IPS-11a (cell line): ENCODE data around the gene SIRPG.
"Not testable (repeated sequence)": the region's sequence is repeated elsewhere in the genome, so short reads cannot be mapped to it uniquely, and the experiment has no call there.

Experiments
- H3K4me3 ChIP-seq: one replicate; pipeline ENCODE4 v1.5.1; 2013; ENCODE audit warnings: low read depth, low read length, control low read depth

Gene SIRPG

DNA sequence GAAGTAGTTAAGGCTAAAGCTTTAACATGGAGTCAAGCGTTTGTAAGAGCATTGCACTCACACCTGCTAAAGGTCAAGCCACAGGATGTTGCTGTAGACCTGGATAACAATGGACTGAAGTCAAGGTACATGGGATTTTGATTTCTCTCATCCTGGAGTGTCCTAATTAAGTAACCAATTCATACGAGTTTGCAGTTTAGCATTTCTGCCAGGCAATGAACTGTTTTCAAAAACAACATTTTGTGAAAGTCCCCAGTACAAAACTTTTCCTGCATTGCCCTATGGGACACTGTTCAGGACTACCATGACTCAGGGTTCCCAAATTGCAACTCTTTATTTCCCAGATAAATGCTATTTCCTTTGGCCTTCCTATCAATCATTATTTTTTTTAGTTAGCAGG is 20.4 kb downstream of the SIRPG start:
- H3K4me3 ChIP-seq, result no peak overlapping the region

DNA sequence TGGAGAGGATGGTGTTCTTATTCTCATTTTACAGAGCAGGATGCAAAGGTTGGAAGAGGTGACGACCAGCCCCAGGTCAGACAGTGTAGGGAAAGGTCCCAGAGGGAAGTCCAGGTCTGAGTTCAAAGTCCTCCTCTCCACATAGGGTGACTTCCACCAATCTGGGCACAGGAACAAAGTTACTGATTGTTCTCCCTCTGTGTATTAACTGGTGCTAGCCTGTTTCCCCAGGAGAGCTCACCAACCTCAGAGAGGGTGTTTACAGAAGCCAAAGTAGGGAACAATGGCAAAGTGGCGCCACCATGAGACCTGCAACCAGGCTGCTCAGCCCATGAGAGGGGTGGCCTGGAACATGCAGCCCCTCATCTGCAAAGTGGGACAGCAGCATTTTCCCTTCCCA is 21.0 kb downstream of the SIRPG start:
- H3K4me3 ChIP-seq, result no peak overlapping the region

DNA sequence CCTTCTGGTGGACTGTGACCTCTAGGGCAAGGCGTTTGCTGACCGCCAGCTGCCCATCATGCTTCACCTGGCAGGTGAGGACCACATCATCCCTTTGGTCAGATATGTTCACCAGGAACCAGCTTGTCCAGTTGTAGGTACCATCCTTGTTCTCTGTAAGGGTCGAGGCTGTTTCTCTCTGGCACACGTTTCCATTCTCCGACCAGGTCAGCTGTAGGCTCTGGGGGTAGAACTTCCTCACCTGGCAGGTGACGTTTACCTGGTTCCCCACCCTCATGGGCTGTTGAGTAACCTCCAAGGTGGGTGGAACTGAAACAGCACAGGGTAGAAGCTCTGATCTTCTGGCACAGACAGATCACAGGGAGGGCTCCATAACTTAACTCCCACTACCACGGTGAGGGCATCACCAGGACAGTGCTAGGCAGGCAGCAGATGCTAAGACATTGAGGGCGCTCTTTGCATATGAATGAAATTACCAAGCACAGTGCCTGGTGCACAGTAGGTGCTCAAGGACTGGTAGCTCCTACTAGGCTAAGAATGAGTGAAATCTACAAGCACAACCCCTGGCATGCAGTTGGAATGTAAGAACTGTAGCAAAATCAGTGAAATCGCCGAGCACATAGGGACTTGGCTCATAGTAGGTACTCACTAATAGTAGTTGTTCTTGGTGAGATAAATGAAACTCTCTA is 22.1 kb downstream of the SIRPG start:
- no peak overlapping the region for H3K4me3 ChIP-seq

DNA sequence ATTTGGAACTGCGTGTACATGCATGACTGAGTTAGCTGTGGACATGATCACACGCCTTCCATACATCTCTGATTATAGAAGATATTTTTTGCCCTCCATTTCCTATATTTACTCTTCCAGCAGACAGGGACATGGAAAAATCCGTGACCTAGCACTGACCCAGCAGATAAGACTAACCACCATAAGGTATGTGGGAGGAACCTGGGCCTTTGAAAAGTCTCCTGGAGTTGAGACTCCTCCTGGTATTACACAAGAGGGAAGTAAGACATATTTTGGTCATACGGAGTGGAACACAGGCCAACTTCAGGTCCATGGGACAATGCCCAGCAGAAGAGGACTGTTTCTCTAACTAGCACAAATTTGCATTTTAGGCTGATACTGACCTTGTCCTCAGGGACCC is 24.0 kb downstream of the SIRPG start:
- no peak overlapping the region for H3K4me3 ChIP-seq

DNA sequence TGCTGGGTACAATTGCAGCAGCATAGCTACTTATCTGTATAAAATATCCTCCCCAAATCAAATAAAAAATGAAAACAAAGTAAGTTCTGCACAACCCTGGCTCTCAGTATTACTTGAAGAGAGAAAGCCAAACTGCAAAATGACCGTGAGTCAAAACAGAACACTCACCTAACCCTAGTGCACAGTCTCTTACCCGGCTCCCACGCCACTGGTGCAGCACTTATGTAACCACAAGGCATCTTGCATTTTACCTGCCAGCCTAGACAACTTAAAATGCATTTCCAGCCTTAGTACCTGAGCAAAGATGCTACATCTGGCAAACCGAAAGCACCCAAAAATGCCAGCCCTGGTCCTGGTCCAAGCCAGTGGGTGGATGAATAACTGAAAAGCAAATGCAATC is 25.4 kb downstream of the SIRPG start:
- H3K4me3 ChIP-seq, result no peak overlapping the region

DNA sequence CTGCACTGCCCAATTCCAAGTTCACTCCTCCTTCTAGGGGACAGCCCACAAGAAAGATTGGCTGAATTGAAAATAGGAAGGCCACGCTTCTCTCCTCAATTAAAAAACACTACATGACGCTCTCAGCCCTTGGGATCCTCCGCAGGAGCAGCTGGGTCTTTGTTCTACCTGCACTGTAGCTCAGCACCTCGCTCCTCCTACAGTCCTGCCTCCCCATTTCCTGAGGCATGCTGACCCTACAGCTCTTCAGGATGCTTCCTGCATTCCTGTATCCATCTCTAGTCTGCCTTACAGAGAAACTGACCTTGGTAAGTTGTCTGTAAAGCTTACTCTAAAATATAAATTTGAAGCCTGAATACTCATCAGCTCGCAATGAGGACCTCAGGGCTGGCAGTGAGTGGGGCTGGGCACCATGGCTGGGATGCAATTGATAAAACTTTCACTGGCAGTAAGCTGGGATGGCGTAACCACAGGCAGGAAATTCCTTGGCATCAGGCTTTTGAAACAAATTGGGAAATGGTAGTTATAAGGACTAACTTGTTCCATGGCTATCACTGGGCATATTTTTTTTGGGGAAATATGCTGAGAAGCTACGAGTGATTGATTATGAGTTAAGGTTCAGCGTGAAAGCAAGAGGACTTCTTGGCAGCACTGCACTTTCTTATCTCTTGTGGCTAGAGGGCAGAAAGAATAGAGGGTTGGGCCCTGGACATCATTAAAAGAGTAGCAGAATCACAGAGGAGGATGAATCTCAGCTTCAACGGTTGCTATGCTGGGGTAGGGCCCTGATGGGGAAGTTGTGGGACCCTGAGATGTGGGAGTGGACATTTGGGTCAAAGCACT is 26.0 kb downstream of the SIRPG start:
- H3K4me3 ChIP-seq, result no peak overlapping the region

DNA sequence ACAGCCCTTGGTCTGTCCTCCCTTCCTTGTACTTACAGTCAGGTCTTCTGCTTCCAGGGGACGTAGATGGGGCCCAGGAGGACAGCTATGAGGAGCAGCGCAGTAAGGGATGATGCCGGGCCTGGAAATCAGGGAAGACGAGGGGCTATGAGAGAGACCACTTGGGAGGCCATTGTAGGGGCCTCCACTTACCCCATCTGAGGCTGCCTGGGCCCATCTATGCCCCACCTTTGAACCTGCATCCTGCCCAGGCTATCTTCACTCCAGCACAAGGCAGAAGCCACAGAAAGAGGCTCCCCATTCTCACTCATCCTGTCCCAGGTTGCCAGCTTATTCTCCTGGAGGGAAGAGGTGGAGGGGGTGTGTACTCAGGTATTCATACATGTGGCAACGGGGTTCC is 27.4 kb downstream of the SIRPG start:
- no peak overlapping the region for H3K4me3 ChIP-seq

DNA sequence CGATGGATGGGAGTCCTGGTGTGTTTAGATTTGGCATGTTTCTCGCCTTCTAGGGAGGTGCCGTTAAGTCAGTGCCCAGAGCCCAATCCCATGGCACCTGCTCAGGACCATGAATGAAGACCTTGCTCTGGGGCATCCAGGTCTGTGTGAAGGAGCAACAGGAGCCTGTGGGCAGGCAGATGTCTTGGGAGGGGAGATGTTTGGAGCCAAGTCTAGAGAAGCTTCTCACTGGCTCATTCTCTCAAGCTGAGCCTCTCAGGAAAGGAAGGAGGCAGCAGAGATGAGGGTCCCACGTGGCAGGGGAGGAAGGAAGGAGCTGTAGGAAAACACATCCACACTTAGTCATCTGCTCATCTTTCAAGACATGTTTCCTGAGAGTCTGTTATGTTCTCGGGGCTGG is 28.3 kb downstream of the SIRPG start:
- H3K4me3 ChIP-seq, result no peak overlapping the region

DNA sequence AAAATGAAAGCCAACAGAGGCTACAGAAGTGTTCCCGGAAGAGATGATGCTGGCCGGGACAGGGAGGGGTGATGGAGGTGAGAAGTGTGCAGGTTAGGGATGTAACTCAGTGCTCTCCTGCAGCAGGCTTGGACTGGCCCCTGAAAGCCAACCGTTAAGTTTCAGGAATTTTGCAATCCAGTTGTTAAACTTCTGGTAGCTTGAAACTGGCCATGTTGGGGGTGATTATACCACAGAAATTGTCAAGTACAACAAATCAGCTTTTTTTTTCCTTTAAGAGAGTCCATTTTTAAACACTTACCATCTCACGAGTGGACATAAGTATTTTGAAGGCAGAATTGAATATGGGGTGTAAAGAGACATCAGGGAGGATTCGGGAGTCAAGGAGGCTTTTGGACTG is 29.0 kb downstream of the SIRPG start:
- H3K4me3 ChIP-seq, result no peak overlapping the region

DNA sequence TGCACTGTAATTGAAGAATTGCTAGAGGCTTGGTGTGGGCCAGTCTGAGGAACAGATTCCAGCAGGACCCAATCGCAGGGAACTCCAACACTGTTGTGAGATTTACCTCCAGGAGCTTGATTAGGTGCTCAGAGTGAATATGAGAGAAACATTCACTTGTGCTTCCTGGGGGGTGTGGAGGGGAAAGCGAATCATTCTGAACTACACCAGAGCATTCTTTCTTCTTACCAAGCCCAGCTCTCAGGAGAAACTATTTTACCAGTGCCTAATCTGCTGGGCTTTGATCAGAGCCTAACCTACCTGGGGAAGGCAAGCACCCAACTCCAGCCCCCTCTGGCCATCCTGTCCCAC is 30.4 kb downstream of the SIRPG start:
- no peak overlapping the region for H3K4me3 ChIP-seq

DNA sequence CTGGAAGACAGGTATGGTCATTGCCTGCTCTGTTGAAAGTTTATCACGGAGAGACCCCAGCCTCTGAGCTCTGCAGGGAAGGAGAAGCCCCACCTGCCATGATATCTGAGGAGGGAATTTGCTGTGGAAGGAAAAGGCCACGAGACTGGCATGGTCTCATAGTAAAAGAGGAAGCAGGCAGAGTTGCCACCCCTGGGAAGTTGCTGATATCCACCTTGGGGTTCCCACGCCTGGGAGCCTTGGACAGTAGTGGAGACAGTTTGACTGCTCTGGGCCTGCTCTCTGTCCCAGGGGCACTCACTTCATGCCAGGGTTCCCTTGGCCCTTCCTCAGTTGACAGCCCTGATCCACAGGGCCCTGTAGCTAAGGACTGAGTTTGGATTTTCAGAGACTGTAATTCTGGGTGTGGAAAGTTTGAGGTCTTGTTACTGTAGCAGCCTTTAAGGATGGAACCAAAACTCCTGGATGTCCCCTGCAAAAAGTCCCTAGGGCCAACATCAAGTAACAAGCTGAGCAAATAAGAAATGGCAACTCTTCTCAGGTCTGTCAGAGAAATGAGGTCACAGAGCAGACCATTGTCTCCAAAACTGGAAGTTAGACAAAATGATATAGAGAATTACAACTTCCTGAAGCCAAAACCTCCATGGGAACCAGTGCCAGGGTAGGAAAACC is 30.9 kb downstream of the SIRPG start:
- H3K4me3 ChIP-seq, result no peak overlapping the region

DNA sequence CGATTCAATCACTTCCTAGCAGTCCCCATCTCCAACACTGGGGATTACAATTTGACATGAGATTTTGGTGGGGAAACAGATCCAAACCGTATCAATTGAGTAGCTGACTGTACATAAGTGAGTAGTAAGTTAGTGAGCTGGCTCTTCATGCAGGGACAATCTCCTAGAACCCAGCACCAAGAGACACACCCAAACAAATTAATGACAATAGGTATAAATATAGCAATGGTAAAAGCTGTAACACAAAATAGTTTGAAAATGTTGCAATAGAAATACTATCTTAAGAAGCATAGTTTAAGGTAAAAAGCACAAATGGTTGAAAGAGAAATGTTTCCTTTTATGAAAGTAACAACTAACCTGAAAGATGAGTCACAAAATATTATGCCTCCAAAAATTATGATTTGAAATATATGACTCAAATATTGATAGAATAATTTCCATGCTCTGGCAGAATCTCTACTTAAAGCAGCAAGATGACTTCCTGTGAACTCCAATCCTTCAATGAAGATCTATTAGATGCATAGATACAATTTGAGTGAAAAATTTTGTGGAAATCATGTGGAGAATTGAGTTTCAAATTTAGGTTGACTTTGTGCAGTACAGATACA is 32.4 kb downstream of the SIRPG start:
- no peak overlapping the region for H3K4me3 ChIP-seq

DNA sequence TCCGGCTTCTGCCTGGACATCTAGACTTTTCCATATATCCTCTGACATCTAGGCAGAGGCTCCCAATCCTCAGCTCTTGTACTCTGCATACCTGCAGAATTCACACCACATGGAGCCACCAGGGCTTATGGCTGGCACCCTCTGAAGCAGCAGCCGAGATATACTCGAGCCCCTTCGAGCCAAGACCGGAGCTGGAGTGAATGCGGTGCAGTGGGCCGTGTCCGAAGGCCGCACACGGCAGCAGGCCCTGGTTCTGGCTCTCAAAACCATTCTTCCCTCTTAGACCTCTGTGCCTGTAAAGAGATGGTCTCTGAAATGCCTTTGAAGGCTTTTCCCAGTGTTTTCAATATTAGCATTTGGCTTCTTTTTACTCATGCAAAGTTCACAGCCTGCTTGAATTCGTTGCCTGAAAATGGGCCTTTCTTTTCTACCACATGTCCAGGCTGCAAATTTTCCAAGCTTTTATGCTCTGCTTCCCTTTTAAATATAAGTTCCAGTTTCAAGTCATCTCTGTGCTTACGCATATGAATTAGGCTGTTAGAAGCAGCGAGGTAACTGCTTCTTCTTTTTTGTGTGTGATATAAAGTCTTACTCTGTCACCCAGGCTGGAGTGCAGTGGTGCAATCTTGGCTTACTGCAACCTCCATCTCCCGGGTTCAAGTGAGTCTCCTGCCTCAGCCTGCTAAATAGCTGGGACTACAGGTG is 33.9 kb downstream of the SIRPG start:
- H3K4me3 ChIP-seq, result no peak overlapping the region

DNA sequence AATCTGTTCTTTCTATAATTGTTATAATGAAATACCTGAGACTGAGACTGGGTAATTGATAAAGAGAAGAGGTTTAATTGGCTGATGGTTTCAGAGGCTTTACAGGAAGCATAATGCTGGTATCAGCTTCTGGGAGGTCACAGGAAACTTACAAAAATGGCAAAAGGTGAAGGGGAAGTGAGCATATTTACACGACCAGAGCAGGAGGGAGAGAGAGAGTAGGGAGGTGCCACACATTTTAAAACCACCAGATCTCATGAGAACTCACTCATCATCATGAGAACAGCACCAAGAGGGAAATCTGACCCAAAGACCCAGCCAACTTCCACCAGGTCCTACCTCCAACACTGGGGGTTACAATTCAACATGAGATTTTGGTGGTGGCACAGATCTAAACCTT is 35.1 kb downstream of the SIRPG start:
- H3K4me3 ChIP-seq, result no peak overlapping the region

DNA sequence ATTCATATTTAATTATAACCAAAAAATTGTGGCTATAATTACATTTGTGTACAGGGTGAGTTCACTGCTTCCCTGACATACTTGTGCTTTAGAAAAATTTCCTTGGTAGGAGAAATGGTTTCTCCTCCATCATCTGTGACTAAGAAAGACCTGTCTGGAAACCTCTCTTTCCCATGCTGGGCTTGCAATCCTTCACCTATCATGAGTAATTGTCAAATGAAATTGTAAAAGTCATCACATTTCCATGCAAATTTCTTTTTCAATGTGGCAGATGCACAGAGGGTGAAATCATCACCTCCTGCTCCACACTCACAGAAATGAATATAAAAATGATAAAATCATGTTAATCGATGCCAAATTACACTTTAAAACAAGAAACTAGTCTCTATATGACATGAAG is 36.3 kb downstream of the SIRPG start:
- no peak overlapping the region for H3K4me3 ChIP-seq

DNA sequence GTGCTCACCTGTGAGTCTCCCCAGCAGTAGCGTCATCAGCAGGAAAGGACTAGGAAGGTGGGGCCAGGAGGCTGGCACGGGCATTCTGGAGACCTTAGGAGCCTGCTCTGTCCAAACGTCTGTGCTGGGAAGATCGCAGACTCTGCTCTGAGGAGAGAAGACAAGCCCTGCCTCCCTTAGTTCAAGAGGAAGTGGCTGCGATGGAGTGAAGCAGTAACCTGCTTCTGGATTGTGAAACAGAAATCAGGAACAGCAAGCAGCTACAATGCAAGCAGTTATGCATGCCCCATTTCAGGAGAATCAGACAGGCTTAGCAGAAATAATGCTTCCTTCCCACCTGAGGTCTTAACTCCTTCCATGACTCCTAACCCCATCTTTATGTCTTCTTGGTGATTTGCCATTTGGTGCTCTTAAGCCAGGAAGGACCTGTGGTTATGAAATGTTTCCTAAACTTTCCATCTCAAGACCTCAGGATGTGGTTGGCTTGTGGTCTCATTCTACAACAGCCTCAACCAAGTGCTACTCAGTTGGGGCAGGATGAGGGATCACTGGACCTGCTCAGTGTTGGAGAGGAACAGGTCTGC is 37.6 kb downstream of the SIRPG start, which contains the start of gene SIRPB1:
Gene SIRPB1, minus strand, starts transcription at position 149 of the 584 bp plus-strand sequence. Its CDS starts 65 bp downstream, at position 84.
- H3K4me3 ChIP-seq, result no peak within 1 kb of the TSS

DNA sequence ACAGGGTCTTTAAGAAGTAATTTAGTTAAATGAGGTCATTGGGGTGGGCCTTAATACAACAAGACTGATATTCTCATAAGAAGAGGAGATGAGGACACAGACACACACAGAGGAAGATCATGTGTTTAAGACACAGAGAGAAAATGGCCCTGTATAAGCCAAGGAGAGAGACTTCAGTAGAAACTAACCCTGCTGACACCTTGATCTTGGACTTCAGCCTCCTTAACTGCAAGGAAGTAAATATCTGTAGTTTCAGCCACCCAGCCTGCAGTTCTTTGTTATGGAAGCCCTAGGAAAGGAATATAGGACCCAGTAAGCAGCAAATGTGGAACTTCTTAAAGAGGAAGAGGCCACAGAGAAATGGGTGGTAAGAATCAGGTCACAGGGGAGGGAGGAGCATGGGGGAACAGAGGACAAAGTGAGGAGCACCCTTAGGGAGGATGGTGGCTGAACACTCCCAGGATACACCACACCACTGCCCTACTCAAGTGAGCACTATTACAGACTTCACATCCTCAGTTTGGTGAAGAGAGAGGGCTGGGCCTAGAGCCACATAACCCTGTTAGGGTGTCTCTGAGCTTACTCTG is 38.5 kb downstream of the SIRPG start:
- no peak overlapping the region for H3K4me3 ChIP-seq

DNA sequence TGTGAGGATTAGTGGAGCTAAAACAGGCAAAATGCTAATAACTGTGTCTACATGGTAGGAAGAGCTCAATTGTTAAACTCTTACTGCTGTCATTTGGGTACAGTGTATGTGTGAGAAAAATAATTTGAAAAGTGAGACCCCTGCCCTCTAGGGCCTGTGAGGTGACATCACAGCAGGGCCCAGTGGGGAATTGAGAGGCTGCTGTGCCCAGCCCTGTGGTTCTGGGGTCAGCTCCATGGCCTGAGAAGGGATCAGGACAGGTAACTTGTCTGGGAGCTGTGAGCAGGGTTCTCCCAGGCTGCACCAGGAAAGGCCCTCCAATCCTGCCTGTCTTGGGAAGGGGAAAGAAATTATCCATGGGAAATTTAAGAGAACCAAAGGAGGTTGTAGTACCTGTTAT is 39.1 kb downstream of the SIRPG start:
- no peak overlapping the region for H3K4me3 ChIP-seq

DNA sequence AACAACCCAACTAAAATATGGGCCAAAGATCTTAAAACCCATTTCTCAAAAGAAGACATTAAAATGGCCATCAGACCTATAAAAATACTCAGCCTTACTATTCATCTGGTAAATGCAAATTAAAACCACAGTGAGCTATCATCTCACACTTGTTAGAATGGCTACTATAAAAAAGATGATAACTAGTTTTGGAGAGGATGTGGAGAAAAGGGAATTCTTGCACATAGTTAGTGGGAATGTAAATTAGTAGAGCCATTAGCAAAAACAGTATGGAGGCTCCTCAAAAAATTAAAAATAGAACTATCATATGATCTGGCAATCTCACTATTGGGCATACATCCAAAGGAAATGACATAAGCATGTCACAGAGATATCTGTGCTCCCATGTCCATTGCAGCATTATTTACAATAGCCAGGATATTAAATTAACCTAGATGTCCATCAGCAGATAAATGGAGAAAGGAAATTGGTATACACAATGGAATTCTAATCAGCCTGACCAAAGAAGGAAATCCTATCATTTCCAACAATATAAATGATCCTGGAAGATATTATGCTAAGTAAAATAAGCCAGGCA is 40.6 kb downstream of the SIRPG start:
- no peak overlapping the region for H3K4me3 ChIP-seq

DNA sequence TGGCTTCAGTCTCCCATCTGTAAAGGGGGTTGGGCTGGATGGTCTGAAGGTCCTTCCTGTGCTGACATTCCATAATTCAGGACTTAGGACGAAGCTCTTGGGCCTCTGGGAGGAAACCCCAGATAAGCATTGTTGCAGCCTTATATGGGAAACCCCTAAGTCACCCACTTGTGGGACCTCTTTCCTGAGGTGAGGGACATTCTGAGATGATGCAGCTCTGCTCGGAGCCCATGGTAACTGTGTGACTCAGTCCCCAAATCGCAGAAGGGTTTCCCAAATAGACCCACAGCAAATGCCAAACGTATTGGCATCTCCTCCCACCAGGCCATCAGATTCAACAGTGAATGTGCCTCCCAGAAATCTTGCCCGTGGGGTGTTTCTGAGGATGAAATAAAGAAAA is 47.2 kb downstream of the SIRPG start:
- not testable (repeated sequence) for H3K4me3 ChIP-seq
